Small intestine (tissue), 7 donors: ENCODE measurements around the gene ZSCAN2. TPM values are rescaled to one million over a fixed set of nuclear protein-coding genes. Genes with fewer than 3 reads are reported as not detected.

ENCODE experiments used
- DNase-seq, 2 donors: peaks; one replicate each; pipeline versions ENCODE4 v3.0.0 to v3.0.0-alpha.2; 2013
- FAIRE-seq: peaks from 2 replicates; lab custom pipeline; 2012; peaks lifted over from hg19 to GRCh38; lab: Jason Lieb, UNC
- H3K27ac ChIP-seq, 3 donors: one replicate each; pipeline ENCODE4 v1.5.1; 2013; ENCODE audit warnings: low read length in 2 of 3, mild to moderate bottlenecking in 2 of 3, control low read depth in 1 of 3, inconsistent platforms in 1 of 3, low read depth in 1 of 3, moderate library complexity in 1 of 3
- H3K27me3 ChIP-seq, 3 donors: one replicate each; pipeline ENCODE4 v1.6.1; 2013; ENCODE audit warnings: low read length in 3 of 3, inconsistent platforms in 1 of 3; ENCODE audit not compliant: control insufficient read depth in 3 of 3, insufficient read depth in 3 of 3
- H3K36me3 ChIP-seq, 3 donors: one replicate each; pipeline ENCODE4 v1.6.1; 2013; ENCODE audit warnings: low read length in 3 of 3, inconsistent platforms in 1 of 3, low read depth in 1 of 3, mild to moderate bottlenecking in 1 of 3, moderate library complexity in 1 of 3; ENCODE audit not compliant: control insufficient read depth in 3 of 3, insufficient read depth in 2 of 3
- H3K4me1 ChIP-seq, 3 donors: one replicate each; pipeline ENCODE4 v1.6.1; 2013; ENCODE audit warnings: low read length in 2 of 3, inconsistent platforms in 1 of 3, low read depth in 1 of 3, mild to moderate bottlenecking in 1 of 3, moderate library complexity in 1 of 3; ENCODE audit not compliant: control insufficient read depth in 3 of 3, insufficient read depth in 2 of 3
- H3K4me3 ChIP-seq, 3 donors: one replicate each; pipeline ENCODE4 v1.5.1; 2013; ENCODE audit warnings: low read length in 3 of 3, control low read depth in 1 of 3, inconsistent platforms in 1 of 3, low read depth in 1 of 3, mild to moderate bottlenecking in 1 of 3, moderate library complexity in 1 of 3
- H3K9me3 ChIP-seq, 2 donors: one replicate each; pipeline ENCODE4 v1.6.1; 2013; ENCODE audit warnings: low read depth in 1 of 2, low read length in 1 of 2; ENCODE audit not compliant: control insufficient read depth in 2 of 2, insufficient read depth in 1 of 2
- polyA plus RNA-seq, 4 donors: library from polyadenylated mRNA; stranded (reverse) in 3 of 4; unstranded in 1 of 4; fragments of 200-250 nt in 3 of 4; fragments of 120-200 nt in 1 of 4; gene quantifications; one replicate each; pipeline versions ENCODE4 v1.2.1 to v1.2.3, GENCODE V29; 2013
- donor health status: healthy with polysubstance abuse.
- donor health status: control.
- donor health status: control.
- donor health status: Bipolar disorder and iron deficiency.
- donor health status: healthy.

ZSCAN2 gene
- polyA plus RNA-seq, 4 donors = 3.2 to 14.0 (median 4.5) TPM

DNA sequence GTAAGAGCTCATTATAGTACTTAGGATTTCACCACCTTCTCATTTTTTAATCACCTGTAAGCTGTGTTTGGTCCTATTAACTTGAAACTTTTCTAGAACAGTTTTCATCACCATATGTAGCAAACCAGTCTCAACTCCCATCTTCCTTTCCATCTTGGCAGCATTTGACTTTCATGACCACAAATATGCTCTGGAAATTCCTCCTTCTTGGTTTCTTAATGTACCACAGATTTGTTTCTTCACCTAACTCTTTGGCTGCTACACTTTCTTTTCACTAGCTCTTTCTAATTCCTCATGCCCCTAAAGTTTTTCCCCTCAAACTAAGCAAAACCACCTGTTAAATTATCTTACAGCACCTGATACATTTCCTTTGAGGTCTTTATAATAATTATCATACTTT lies 70.4 kb downstream of the ZSCAN2 start:
- Histone ChIP-seq H3K4me3 (no peak overlapping the region), H3K4me1 (peaks cover 0 to 4% (median 0%) of the 10 kb centered on the region in 3 donors), H3K27ac (no peak overlapping the region), H3K27me3 (no peaks in the 10 kb centered on the region), H3K36me3 (peaks cover 0 to 22% (median 9%) of the 10 kb centered on the region in 3 donors), H3K9me3 (no peaks in the 10 kb centered on the region)
- FAIRE-seq = no peak
- no peak for DNase-seq

Other genes with a start within 250 kb of the ZSCAN2 start
- 10 to 100 TPM in 2 of 4 donors, 1 to 10 TPM in 2; 6.3 to 29.4 (median 10.7) TPM for gene WDR73, start 53.3 kb downstream of the ZSCAN2 start, polyA plus RNA-seq
- 1 to 10 TPM; 1.8 to 7.7 (median 2.4) TPM for gene NMB, start 57.2 kb downstream of the ZSCAN2 start, polyA plus RNA-seq
- 100 to 1,000 TPM; 110 to 156 (median 148) TPM for gene SEC11A, start 115.1 kb downstream of the ZSCAN2 start, polyA plus RNA-seq
- gene ZNF592, start 147.6 kb downstream of the ZSCAN2 start, polyA plus RNA-seq = 10 to 100 TPM in 2 of 4 donors, 1 to 10 TPM in 2; 7.6 to 23.5 (median 12.4) TPM
- gene ALPK3, start 216.3 kb downstream of the ZSCAN2 start, polyA plus RNA-seq = 1 to 10 TPM in 2 of 4 donors, under 1 TPM in 2; 0.22 to 8.0 (median 0.93) TPM